HG03439 (cell line): Measurements from ENCODE around the gene MYLK.

Source experiments
- ATAC-seq: cut with Tn5 transposase; IDR thresholded peaks from one replicate; pipeline ENCODE4 v1.9.1; 2021; ENCODE audit warnings: mild to moderate bottlenecking, moderate library complexity; ENCODE audit not compliant: unreplicated experiment

MYLK gene

DNA sequence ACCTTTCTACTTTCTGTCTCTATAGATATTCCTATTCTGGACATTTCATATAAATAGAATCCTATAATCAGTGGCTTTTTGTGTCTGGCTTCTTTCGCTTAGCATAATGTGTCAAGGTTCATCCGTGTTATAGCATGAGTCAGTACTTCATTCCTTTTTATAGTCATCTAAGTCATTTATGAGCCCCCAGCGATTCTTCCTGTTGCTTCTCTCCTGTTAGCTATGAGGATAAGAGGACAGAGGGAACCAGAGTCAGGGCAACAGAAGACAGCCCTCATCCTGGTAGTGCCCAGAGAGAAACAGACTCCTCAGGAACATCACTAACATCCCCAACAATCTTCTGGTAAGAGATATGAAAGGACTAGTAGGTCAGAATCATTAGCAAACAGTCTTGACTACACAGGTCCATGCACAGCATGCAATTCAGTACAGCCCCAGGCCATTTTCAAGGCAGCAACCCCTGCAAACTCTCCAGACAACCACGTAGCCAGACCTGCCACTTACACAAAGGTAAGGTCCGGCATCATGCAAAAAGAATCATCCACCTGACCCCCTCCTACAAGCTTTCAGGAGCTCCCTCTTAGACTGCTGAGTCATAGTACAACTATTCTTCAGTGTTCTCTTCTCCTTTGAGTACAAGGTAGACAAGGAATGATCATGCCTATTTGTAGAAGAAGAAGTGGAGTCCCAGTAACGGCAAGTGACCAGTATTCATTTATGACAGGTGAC is 91.5 kb downstream of the MYLK start:
- no peak for ATAC-seq

DNA sequence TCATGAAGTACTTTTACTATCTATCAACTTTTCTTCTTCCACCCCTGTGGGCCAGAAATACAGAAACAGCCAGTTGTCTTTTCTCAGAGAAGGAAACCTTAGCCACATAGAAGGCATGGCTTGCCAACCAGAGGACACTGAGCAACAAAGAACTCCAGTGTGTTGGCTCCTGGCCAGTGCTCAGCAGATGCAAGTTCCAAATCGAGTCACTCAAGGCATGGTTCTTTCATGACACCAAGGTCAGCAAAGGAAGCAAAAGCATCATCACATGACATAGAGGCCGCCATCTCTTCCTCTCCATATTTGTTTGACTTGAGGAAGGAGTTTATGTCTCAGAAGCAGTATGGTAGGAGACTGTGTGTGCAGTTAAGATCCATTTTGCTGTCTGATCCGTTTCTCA is 92.2 kb downstream of the MYLK start:
- no peak for ATAC-seq

DNA sequence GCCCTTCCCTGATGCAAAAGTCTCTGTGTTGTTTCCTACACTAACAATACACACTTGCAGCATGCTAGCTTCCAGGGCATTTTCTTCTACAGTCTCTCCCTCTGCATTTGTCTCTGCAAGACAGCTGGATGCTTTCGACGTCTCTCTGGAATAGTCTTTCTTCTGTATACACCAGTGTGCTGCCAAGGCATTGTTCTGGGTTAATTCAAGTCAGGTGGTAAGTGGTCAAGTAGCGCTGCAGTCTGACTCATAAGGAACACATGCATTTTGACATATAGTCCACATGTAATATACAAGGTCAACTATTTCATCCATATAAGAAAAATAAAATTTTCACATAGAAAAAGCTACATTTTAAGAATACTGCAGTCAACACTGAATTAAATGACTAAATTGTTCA is 92.7 kb downstream of the MYLK start:
- no peak for ATAC-seq

DNA sequence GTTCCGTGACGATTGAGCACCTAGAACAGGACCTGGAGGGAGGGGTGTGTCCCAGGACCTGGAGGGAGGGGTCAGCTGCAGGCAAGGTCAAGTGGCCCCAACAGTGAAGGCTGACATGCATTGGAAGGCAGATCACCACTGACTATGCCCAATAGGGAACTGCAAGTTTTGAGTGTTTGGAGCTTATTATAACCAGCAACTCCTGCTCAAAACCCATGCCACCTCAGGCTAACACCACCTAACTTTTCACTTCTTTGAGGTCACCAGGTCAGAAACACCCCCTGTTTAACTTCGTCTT is 93.1 kb downstream of the MYLK start:
- ATAC-seq = no peak

DNA sequence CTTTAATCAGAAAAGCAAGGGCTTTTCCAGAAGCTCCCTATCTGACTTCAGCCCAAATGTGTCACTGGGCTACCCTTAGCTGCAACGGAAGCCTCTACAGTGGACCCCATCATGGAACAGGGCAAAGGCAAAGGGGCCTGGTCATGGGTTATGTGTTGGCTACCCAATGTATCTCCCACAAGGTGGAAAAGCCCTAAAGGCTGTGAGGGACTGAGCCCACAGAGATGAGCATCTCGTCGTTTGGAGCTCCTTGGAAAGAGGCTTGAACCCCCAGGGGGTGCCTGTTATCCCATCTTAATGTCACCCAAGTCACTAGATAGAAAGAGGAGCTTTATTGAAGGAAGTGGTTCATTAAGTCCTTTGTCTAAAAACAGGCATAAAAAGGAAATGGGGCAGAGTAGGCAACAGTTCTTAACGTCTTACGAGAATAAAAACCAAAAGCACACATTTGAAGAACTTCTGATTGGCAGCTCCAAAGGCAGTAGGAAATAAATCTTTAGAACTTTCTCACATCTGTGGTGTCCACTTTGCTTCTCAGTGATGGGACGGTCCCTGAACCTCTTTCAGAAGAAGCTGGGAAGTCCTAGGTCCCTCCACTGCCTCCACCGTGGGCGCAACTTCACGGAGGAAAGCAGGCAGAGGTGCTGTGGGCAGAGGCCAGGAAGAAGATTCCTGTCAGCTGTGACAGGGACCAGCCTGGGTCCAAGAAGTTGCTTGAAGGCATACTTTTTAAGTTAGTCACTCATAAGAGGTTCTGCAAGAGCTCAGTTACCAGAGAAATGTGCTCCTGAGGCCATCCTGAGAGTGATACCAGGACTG is 93.7 kb downstream of the MYLK start:
- ATAC-seq = no peak

DNA sequence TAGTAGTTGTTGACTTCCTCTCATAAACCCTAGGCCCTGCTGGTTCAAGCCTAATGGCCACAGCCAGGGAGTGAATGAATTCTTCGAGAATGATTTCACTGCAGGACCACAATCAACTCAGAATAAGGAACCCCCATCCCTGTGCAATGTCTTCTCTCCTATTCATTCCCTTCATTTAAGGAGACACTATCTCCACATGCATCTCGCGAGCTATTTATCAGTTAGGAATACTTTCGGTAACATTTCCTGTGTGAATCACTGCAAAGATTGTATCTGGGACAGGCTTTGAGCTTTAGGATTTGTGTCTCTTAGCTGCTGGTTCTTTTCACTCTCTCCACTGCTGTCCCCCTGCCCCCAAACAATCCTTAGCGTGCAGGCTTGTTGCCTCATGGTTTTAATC is 94.4 kb downstream of the MYLK start:
- no peak for ATAC-seq

DNA sequence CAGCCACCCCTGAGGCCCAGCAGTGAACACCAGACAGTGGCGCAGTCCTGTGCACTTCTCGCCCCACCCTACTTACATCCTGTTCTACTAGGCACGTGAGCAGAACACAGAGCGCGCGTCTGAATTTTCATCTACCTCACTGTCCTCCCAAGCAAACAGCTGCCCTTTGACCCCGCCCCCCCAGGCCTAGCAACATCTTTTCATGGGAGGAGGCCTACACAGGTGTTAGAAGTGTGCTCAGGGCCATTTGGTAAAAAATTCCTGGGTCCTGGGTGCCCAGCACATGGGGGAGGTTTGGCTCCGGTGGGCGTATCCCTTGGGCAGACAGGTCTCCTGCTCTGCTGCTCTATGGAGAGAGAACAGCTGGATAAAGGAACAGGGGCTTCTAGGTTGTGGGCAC is 95.0 kb downstream of the MYLK start:
- no peak for ATAC-seq

DNA sequence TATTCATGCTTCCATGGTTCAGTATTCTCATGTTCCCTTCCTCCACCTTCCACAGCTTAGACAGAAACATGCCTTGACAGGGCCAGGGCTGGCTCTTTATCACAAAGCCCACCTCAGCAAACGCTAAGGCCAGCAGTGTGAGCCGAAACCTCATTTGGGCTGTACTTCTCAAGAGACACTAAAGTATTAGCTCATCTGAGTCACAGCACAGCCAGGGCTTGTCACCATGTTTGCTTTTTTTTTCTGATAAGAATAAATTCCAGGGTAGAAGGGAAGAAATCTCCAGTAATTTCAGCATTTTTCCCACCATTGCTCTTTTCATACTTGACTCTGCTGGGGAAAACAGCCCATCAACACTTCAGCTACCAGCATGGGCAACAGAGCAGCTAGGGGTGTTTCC is 95.4 kb downstream of the MYLK start:
- no peak for ATAC-seq

DNA sequence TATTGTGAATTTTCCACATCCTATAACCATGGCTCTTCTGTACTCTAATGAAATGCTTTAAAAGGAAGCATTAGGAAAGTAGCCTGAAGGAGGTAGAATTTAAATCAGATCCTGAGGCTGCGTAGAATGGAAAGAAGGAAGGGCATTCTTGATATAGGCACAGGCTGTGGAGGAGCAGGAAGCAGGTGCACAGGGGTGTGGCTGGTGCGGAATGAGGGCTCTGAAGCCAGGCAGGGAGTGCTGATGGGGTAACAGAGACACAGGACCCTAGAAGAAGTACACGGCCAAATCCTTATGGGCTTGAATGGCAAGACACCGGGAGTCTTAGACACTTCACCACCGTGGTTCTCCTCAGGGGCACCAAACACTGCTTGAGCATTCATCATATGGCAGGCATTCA is 97.0 kb downstream of the MYLK start:
- ATAC-seq = no peak

DNA sequence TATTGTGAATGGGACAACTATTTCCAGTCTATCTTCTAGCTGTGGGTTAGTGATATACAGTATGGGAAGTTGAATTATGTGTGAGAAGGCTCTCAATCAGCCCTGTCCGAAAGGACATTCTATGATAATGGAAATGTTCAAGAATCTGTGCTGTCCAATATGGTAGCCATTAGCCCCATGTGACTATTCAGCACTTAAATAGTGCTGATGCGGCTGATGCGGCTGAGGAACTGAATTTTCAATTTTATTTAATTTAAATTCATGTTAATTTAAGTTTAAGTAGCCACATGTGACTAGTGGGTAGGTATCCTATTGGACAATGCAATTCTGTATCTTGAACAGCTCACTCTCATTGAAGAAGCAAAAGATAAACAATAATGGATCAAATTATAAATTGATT is 98.5 kb downstream of the MYLK start:
- no peak for ATAC-seq

DNA sequence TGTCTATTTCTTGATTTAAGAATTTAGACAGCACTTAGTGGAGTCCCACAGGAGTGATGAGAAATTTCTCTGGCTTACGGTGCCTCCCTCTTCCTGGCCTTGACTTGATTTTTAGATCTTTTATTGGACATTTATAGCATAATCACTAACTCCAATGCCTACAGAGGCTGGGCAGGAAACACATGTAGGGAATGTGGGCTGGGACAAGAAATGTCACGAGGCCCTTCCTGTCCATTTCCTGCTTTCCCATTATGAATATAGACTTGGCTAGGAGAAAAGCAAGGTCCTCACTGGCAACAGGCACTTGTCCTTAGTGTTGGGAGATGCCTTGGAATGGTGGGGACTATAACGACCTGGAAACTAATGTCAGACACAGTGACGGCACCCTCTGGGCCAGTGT is 100.3 kb downstream of the MYLK start:
- no peak for ATAC-seq

DNA sequence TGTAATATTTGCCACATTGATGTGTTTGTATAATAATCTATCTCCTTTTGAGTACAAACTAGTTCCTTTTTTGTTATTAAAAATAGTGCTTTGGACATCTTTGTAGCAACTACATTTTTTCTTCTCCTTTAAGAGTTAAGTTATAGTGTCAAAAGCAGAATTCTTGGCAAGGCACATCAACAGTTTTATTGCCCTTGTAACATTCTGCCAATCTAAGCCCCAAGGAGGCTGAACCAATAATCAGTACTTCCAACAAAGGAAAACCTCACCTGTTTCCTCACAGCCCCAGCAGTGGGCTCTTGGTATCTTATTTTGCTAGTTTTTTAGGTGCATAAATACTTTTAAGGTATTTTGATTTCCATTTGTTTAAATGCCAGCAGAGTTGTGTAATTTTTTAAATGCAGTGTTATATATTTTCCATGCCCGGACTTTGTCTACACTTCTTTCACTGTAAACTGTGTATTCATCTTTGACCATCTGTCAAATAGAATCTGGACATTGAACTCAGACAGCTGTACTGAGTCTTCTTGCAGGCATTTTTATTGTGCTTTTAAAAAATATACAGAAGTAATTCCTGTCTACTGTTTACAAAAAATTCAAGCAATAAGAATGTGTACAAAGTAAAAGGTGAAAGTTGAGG is 101.0 kb downstream of the MYLK start:
- ATAC-seq = no peak

DNA sequence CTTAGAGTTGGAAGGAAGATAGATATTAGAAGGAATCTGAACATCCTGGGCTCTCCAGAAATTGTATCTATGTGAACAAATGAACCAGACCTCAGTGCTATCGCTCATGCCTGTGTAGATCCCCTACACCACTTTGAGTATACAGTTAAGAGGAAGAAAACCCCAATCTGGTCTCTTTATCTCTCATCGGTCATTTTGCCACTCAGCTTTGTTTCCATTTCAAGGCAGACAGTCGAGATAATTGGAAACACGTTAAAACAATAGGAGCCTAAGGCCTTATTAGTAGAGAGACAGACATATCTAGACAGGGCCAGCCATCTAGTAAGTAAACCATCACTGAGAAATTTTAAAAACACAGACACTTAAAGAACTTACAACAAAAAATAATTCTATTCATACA is 101.6 kb downstream of the MYLK start:
- no peak for ATAC-seq

DNA sequence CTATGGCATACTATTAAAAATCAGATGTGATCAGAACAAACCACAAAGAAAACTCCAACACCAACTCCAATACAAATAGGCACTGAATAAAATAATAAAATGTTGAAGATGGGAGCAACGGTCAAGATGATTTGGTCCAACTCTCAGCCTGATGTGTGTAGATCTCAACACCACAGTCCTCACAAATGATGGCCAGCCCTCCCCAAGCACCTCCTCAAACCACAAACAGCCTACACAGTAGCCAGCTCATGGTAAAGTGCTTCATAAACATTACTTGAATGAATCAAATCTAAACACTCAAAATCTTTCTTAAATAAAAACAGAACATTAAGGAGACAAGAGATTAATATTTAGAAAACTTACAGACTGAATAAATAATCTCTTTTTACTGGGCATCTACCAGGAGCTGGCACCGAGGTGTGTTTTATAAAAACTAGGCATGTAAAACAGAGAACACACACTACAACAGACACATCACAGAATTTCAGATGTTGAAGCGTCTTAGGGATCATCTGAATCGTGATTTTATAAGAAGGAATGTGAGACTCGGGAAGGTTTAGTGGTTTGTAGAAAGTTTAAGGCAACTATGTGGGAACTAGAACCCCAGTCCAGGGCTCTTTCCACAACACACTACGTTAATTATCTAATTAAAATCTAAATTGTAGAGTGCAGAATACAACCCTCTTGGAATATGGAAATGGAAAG is 102.4 kb downstream of the MYLK start:
- no peak for ATAC-seq

DNA sequence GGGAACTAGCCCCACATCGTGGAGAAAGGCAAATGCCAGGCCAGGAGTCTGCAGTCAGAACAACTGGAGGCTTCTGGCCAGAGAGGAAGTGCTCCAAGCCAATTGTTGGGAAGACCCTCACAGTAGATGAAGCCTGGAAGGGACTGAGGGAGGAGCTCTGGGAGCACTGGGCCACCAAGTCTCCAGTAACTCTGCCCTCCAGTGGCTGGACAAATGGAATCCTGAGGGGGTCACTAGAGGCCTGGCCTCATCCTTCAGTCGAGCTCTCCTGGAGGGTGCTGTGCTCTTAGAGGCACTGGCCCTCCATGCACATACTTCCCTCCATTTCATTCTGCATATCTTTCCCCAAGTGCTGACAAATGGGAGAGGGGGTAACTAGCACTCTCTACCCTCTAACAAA is 103.0 kb downstream of the MYLK start:
- no peak for ATAC-seq

DNA sequence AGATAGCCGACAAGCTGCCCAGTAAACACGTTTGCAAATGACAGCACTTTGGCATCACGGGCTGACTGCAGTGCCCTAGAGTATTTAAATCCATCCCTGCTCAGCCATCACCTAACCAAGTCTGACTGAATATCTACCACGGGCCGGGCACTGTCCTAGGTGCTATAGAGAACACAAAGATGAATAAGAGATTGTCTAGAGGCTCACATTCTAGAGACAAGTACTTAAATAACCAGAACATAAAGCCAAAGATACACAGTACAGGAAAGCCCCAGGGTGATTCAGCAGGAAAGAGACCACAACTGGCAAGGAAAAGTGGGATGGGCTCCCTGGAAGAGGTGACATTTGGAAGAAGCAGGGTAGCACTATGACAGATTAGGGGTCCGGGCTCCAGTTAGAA is 103.5 kb downstream of the MYLK start:
- no peak for ATAC-seq

DNA sequence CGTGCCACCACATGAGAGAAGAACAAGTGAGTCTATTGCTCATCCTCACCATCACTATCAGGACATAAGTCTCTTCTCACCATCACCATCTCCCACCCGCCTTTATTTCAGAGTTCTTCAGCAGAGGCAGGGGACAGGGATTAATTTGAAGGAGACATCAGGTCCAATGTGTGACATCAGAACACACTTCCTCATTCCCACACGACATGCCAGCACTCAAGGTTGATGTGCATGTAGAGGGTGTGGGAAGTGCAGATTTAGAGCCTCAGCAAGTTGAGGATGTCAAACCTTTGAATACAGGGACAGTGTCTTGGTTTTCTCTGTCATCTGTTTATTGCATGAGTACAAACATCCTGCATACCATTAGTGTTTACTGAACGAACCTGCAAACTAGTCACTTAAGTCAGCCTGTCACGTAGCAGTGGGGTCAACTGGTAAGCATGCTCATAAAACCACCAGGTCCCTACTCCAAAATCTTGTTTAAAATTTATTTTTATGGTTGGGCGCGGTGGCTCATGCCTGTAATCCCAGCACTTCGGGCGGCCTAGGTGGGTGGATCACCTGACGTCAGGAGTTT is 104.4 kb downstream of the MYLK start:
- no peak for ATAC-seq

DNA sequence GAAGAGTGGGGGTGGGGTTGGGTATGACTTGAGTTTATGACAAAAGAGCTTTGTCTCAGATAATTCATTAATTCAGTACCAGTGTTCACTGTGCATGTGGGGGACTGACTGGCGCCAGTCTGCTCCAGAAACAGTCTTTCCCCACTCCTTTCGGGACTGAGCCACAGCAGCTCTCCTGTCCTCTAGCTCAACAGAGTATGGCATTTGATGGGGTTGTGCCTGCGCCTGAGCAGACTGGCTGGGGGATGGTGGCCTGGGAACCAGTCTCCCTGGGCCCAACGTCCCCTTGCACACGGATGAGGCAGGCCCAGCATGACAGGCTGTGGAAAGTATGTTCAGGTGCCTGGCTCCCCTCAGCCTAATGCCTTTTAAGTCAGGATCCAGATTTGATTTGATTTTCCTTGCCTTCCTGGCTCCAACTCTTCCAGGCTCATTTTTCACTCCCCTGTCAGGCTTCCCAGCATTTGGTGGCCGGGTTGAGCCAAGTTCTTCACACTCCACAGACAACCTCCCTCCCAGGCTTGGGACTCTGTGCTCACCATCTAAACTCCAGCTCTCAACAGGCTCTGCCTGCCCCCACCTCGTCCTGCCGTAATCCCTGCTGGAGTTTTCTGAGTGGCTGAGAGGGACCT is 105.0 kb downstream of the MYLK start:
- ATAC-seq = no peak

DNA sequence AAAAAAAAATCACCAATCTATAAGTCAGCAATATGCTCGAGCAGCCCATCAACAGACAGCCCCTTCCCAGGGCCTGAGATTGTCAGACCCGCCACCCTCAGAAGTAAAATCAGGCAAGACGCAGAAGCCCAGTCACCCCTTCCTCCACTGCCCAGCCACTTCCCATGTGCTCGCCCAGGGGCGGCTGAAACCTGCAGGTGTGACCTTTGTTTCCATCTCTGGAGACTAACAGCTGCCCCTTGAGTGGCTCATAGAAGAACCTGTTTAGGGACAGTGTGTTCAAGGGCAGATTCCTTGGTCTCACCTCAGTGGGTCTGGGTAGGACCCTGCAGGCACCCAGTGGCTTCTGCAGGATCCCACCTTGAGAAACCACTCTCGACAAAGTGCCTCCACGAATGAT is 105.6 kb downstream of the MYLK start:
- ATAC-seq = no peak

DNA sequence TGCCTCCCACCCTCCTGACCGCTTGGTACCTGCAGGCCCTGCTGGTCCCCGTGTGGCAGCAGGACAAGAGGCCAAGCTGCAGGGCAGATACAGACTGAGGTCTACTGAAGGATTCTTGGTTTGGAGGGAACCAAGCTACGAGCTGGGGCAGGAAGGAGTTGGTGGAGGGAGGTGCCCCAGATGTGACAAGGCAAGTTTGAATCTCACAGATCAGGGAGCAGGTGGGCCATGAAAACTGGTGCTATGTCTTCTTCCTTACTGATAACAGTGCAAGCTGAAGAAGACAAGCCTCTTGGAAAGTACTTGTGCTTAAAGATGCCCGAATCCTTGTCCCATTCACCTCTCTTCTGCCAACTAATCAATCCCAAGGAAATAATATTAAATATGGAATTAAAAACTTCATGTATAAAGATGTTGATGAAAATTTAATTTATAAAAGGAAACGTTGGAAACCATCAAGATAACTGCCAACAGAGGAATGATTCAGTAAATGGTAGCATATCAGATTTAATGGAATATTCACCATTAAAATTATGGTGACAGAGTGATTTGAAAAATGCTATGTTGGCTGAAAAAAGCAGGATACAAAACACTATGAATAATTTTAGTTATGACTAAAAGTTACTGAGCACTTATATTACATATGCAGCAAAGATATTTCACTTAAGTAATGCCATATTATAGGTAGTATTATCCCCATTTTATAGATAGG is 107.9 kb downstream of the MYLK start:
- ATAC-seq = no peak
